ENCODE results near the gene DMXL1.

DMXL1 gene

GRCh38 chr5:119290607-119291006 lies 219.7 kb downstream of the DMXL1 start:
- peak overlapping the region; percentile 43 for H3K27ac ChIP-seq (ENCODE audit: low read length)
- H3K4me3 ChIP-seq (ENCODE audit: low read length) = peak overlapping the region; percentile 71
- H3K9me3 ChIP-seq (ENCODE audit: insufficient read depth, low read length) = no peaks in the 10 kb centered on the region
- H3K4me1 ChIP-seq (ENCODE audit: low read length) = peaks cover 72% of the 10 kb centered on the region
- no peaks in the 10 kb centered on the region for H3K36me3 ChIP-seq (replicated peaks; ENCODE audit: low read depth, low read length)
- H3K9ac ChIP-seq (ENCODE audit: low read length) = no peak overlapping the region
- TF ChIP-seq EZH2phosphoT487 (IDR thresholded peaks at IDR 0.05; ENCODE audit: low read depth) = no peak
- no peak for TF ChIP-seq CTCF (IDR thresholded peaks at IDR 0.05; ENCODE audit: low read depth, low read length)
- no peak overlapping the region for H2AFZ ChIP-seq (ENCODE audit: low read depth, low read length)
- no peaks in the 10 kb centered on the region for H3K27me3 ChIP-seq (ENCODE audit: low read depth, low read length)
- H3K79me2 ChIP-seq (ENCODE audit: low read length) = peaks cover 45% of the 10 kb centered on the region
- peak overlapping the region; percentile 87 for H3K4me2 ChIP-seq (ENCODE audit: low read length)
- peaks cover 8% of the 10 kb centered on the region; the same call in 1 of the 2 replicates for H4K20me1 ChIP-seq (ENCODE audit: insufficient read depth, low read length)

GRCh38 chr5:119291056-119291455 lies 220.2 kb downstream of the DMXL1 start:
- no peaks in the 10 kb centered on the region for H3K27me3 ChIP-seq (ENCODE audit: low read depth, low read length)
- peaks cover 42% of the 10 kb centered on the region for H3K79me2 ChIP-seq (ENCODE audit: low read length)
- no peak overlapping the region for H3K9ac ChIP-seq (ENCODE audit: low read length)
- H3K9me3 ChIP-seq (ENCODE audit: insufficient read depth, low read length) = no peaks in the 10 kb centered on the region
- no peaks in the 10 kb centered on the region for H3K36me3 ChIP-seq (replicated peaks; ENCODE audit: low read depth, low read length)
- peak overlapping the region; percentile 71 for H3K4me3 ChIP-seq (ENCODE audit: low read length)
- peaks cover 8% of the 10 kb centered on the region; the same call in 1 of the 2 replicates for H4K20me1 ChIP-seq (ENCODE audit: insufficient read depth, low read length)
- TF ChIP-seq EZH2phosphoT487 (IDR thresholded peaks at IDR 0.05; ENCODE audit: low read depth) (no peak), CTCF (IDR thresholded peaks at IDR 0.05; ENCODE audit: low read depth, low read length) (no peak)
- peak overlapping the region; percentile 87 for H3K4me2 ChIP-seq (ENCODE audit: low read length)
- peak overlapping the region; percentile 18; the same call in 1 of the 2 replicates for H3K27ac ChIP-seq (ENCODE audit: low read length)
- H2AFZ ChIP-seq (ENCODE audit: low read depth, low read length) = no peak overlapping the region
- peaks cover 68% of the 10 kb centered on the region for H3K4me1 ChIP-seq (ENCODE audit: low read length)

GRCh38 chr5:119291877-119292276 lies 221.0 kb downstream of the DMXL1 start:
- Histone ChIP-seq H3K4me3 (ENCODE audit: low read length) (peak overlapping the region; percentile 50), H3K36me3 (replicated peaks; ENCODE audit: low read depth, low read length) (no peaks in the 10 kb centered on the region), H3K4me1 (ENCODE audit: low read length) (peaks cover 60% of the 10 kb centered on the region), H3K27ac (ENCODE audit: low read length) (no peak overlapping the region), H3K79me2 (ENCODE audit: low read length) (peaks cover 34% of the 10 kb centered on the region), H4K20me1 (ENCODE audit: insufficient read depth, low read length) (peaks cover 6% of the 10 kb centered on the region; the same call in 1 of the 2 replicates), H3K9ac (ENCODE audit: low read length) (no peak overlapping the region; the same call in 1 of the 2 replicates), H3K4me2 (ENCODE audit: low read length) (peak overlapping the region; percentile 87), H3K27me3 (ENCODE audit: low read depth, low read length) (no peaks in the 10 kb centered on the region), H2AFZ (ENCODE audit: low read depth, low read length) (no peak overlapping the region), H3K9me3 (ENCODE audit: insufficient read depth, low read length) (no peaks in the 10 kb centered on the region)
- no peak for TF ChIP-seq EZH2phosphoT487 (IDR thresholded peaks at IDR 0.05; ENCODE audit: low read depth)
- TF ChIP-seq CTCF (IDR thresholded peaks at IDR 0.05; ENCODE audit: low read depth, low read length) = no peak

- TF ChIP-seq CTCF (IDR thresholded peaks at IDR 0.05; ENCODE audit: low read depth, low read length) = no peak
- TF ChIP-seq EZH2phosphoT487 (IDR thresholded peaks at IDR 0.05; ENCODE audit: low read depth) = no peak
- Histone ChIP-seq H3K79me2 (ENCODE audit: low read length) (peaks cover 32% of the 10 kb centered on the region), H3K36me3 (replicated peaks; ENCODE audit: low read depth, low read length) (no peaks in the 10 kb centered on the region), H3K27me3 (ENCODE audit: low read depth, low read length) (no peaks in the 10 kb centered on the region), H3K4me1 (ENCODE audit: low read length) (peaks cover 50% of the 10 kb centered on the region), H3K4me2 (ENCODE audit: low read length) (no peak overlapping the region), H3K9me3 (ENCODE audit: insufficient read depth, low read length) (no peaks in the 10 kb centered on the region), H4K20me1 (ENCODE audit: insufficient read depth, low read length) (peaks cover 4% of the 10 kb centered on the region; the same call in 1 of the 2 replicates), H2AFZ (ENCODE audit: low read depth, low read length) (no peak overlapping the region), H3K27ac (ENCODE audit: low read length) (no peak overlapping the region), H3K4me3 (ENCODE audit: low read length) (no peak overlapping the region), H3K9ac (ENCODE audit: low read length) (no peak overlapping the region)
These were observed 222.0 kb downstream of the DMXL1 start for GRCh38 chr5:119292701-119293515.

All from OCI-LY3 (cell line).